ENCODE measurements around the gene TMEM35A. TPM values are rescaled to one million over a fixed set of nuclear protein-coding genes. Genes with fewer than 3 reads are reported as not detected.
A peak's percentile ranks its signal among the peaks of the same experiment; 100 is the strongest.

The TMEM35A gene
- polyA plus RNA-seq (2012; rRNA removed), result 5.6 and 6.6 TPM in 2 replicates
- polyA plus RNA-seq (2012; cell fraction: cytosol; rRNA removed), result 6.6 and 6.9 TPM in 2 replicates
- 1.5 and 2.4 TPM in 2 replicates for polyA plus RNA-seq (2012; cell fraction: nucleus; rRNA removed)

- peak within 1 kb of the TSS; percentile 60 to 64 for H3K4me3 ChIP-seq (ENCODE audit: low read depth in 2 of 2, low read length in 1 of 2)
- H3K79me2 ChIP-seq (ENCODE audit: insufficient read depth), result no peaks in the 10 kb centered on the region
- peak within 1 kb of the TSS; percentile 39; the same call in 1 of the 2 replicates for H3K9ac ChIP-seq
- peaks cover 3% of the 10 kb centered on the region for H3F3A ChIP-seq (replicated peaks; ENCODE audit: insufficient read depth)
- no peaks in the 10 kb centered on the region for H4K20me1 ChIP-seq (ENCODE audit: insufficient read depth)
- H2AFZ ChIP-seq (ENCODE audit: low read depth), result peak within 1 kb of the TSS; percentile 67
- ChIA-PET CTCF (interaction anchor here (0.6 kb wide), 1 partner anchor 72 kb away, joined by 3 read pairs; no protein-coding TSS in a partner anchor), POLR2A (no interaction called here)
- WGBS (ENCODE audit: low lambda C conversion rate), result 9% methylated on average over 23 of the region's 23 CpGs
- peaks cover 0 to 8% of the 10 kb centered on the region in 2 experiments; a peak in 1 of 4 replicates for H3K4me1 ChIP-seq (ENCODE audit: control insufficient read depth in 1 of 2, insufficient read depth in 2 of 2, low read depth in 1 of 2, low read length in 1 of 2)
- no peak within 1 kb of the TSS; a peak in 1 of 4 replicates for H3K27ac ChIP-seq (ENCODE audit: low read depth in 2 of 2, low read length in 1 of 2)
- no peaks in the 10 kb centered on the region for H3K9me3 ChIP-seq
- peak within 1 kb of the TSS; percentile 62 for H3K4me2 ChIP-seq
- no peaks in the 10 kb centered on the region; the same call in 1 of the 2 replicates for H3K27me3 ChIP-seq (ENCODE audit: insufficient read depth)
- no peaks in the 10 kb centered on the region for H3K36me3 ChIP-seq (replicated peaks in 1 of 2; ENCODE audit: control insufficient read depth in 1 of 2, insufficient read depth in 2 of 2, low read length in 1 of 2)
- DNase-seq, result peak; percentile 54
- H3K9me2 ChIP-seq, result no peaks in the 10 kb centered on the region
- peak; percentile 71; the same call in 1 of the 2 replicates for TF ChIP-seq REST (IDR thresholded peaks at IDR 0.05; ENCODE audit: low read depth, low read length)
- no peak for TF ChIP-seq NFIC (IDR thresholded peaks at IDR 0.05; ENCODE audit: borderline replicate concordance)
- no peak for TF ChIP-seq EZH2phosphoT487 (IDR thresholded peaks at IDR 0.05; ENCODE audit: borderline replicate concordance, low read depth)
- no peak for TF ChIP-seq USF1 (IDR thresholded peaks at IDR 0.05; ENCODE audit: borderline replicate concordance, low read depth)
- TF ChIP-seq TEAD4 (IDR thresholded peaks at IDR 0.05; ENCODE audit: borderline replicate concordance, insufficient read depth), result no peak
- peak; percentile 46; the same call in 1 of the 2 replicates for TF ChIP-seq POLR2AphosphoS5 (IDR thresholded peaks at IDR 0.05; ENCODE audit: low read depth, low read length)
- TF ChIP-seq YY1 (IDR thresholded peaks at IDR 0.05; ENCODE audit: low read depth), result no peak
- TF ChIP-seq MXI1 (IDR thresholded peaks at IDR 0.05; ENCODE audit: low read depth, low read length), result no peak
- no peak for TF ChIP-seq RXRA (IDR thresholded peaks at IDR 0.05; ENCODE audit: borderline replicate concordance, low read depth)
- TF ChIP-seq ELF1 (IDR thresholded peaks at IDR 0.05), result no peak
- TF ChIP-seq JUND (IDR thresholded peaks at IDR 0.05), result no peak
- no peak for TF ChIP-seq ZBTB33 (IDR thresholded peaks at IDR 0.05; ENCODE audit: borderline replicate concordance, low read depth)
- no peak for TF ChIP-seq NRF1 (IDR thresholded peaks at IDR 0.05; ENCODE audit: low read depth, low read length)
- no peak for TF ChIP-seq MAX (IDR thresholded peaks at IDR 0.05; ENCODE audit: low read depth)
- TF ChIP-seq TAF1 (IDR thresholded peaks at IDR 0.05; ENCODE audit: borderline replicate concordance, low read depth, low read length), result no peak
- TF ChIP-seq FOXJ3 (CRISPR knock-in tag; IDR thresholded peaks at IDR 0.05), result no peak
- TF ChIP-seq USF2 (IDR thresholded peaks at IDR 0.05; ENCODE audit: borderline replicate concordance, low read depth, low read length), result no peak
- TF ChIP-seq RFX5 (IDR thresholded peaks at IDR 0.05; ENCODE audit: low read length), result no peak
- TF ChIP-seq RAD21 (IDR thresholded peaks at IDR 0.05; ENCODE audit: low read length), result no peak
- no peak for TF ChIP-seq FOXM1 (IDR thresholded peaks at IDR 0.05; ENCODE audit: low read depth)
- TF ChIP-seq CHD2 (IDR thresholded peaks at IDR 0.05; ENCODE audit: low read length, partially characterized antibody), result no peak
- 0 out of 2 replicates have a peak, but pooled peaks have one; percentile 11 for TF ChIP-seq PBX3 (IDR thresholded peaks at IDR 0.05)
- no peak for TF ChIP-seq GABPA (IDR thresholded peaks at IDR 0.05; ENCODE audit: low read depth)
- no peak for TF ChIP-seq MEF2A (IDR thresholded peaks at IDR 0.05; ENCODE audit: borderline replicate concordance, low read depth)
Measured at GRCh38 chrX:101078716-101079598, at the start of gene TMEM35A. TSS of gene TMEM35A (plus strand) at chrX:101078879. CDS start at chrX:101079003, 124 bp downstream.

Data from SK-N-SH (cell line).